Urinary bladder (tissue), 4 donors: ENCODE results near the gene PTGDR. TPM values are rescaled to one million over a fixed set of nuclear protein-coding genes. Genes with fewer than 3 reads are reported as not detected.

ENCODE experiments used
- DNase-seq: peaks from one replicate; pipeline ENCODE4 v3.0.0-alpha.2; 2015; ENCODE audit errors: extremely low spot score
- H3K27ac ChIP-seq: one replicate; pipeline ENCODE4 v1.5.1; 2013; ENCODE audit warnings: low read depth, mild to moderate bottlenecking, moderate library complexity
- H3K36me3 ChIP-seq: one replicate; pipeline ENCODE4 v1.6.1; 2013; ENCODE audit warnings: mild to moderate bottlenecking, moderate library complexity; ENCODE audit not compliant: insufficient read depth
- H3K4me1 ChIP-seq: one replicate; pipeline ENCODE4 v1.6.1; 2013; ENCODE audit warnings: mild to moderate bottlenecking, moderate library complexity; ENCODE audit not compliant: insufficient read depth
- H3K4me3 ChIP-seq: one replicate; pipeline ENCODE4 v1.5.1; 2013; ENCODE audit warnings: low read depth, low read length
- WGBS: extraction: QIAGEN DNeasy Blood & Tissue Kit; methylation state at CpG from one replicate; pipeline ENCODE4 v1.1.7; 2013; 5-methylcytosine and 5-hydroxymethylcytosine counted together
- polyA plus RNA-seq: library from polyadenylated mRNA; stranded (reverse); fragments of 200-250 nt; gene quantifications from one replicate; pipeline ENCODE4 v1.2.3, GENCODE V29; 2013
- total RNA-seq: library from RNA; depleted of rRNA; stranded (reverse); fragments of >200 nt; gene quantifications from one replicate; pipeline ENCODE4 v1.2.3, GENCODE V29; 2014
- donor health status: healthy with polysubstance abuse.
- donor health status: healthy.

Gene PTGDR
- total and polyA plus RNA-seq, 2 donors = 0.44 to 0.58 TPM

DNA sequence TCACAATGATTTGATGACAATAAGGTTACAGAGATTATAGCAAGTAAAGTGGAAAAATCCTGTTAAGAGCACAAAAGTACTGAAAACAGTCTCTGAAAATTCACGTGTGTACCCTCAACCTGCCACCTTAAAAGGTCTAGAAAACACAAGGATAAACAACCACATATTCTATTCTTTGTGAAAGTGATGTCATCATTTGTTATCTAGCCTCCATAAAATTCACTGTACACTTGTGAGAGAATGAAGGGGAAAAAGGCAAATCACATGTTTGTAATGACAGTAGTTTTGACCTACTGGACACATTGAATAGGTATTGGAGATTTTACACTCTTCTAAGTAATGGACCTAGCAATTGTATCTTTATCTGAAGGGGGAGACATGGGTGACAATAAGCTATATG, 4.0 kb downstream of the PTGDR start:
- Histone ChIP-seq H3K4me1 (no peaks in the 10 kb centered on the region), H3K36me3 (no peaks in the 10 kb centered on the region), H3K4me3 (no peak overlapping the region), H3K27ac (no peak overlapping the region)
- WGBS = 75% methylated on average over 1 of the region's 1 CpG
- DNase-seq = no peak

DNA sequence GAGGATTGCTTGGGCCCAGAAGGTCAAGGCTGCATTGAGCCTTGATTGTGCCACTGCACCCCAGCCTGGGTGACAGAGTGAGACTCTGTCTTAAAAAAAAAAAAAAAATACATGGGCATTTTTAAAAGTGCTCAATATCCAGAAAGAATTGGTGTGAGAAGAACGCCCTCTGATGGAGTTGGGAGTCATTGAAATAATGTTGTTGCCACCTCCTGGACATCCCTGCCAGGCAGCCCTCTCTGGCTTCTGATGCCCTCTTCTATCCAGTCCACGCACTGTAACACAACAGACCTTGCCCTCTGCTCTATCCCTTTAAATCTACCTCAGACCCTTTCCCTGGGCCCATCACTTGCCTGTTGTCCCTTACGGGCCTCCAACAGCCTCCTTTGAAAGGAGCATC, 4.9 kb downstream of the PTGDR start:
- no peak overlapping the region for H3K4me3 ChIP-seq
- WGBS = 81% methylated on average over 3 of the region's 3 CpGs
- H3K4me1 ChIP-seq = no peaks in the 10 kb centered on the region
- H3K36me3 ChIP-seq = no peaks in the 10 kb centered on the region
- no peak overlapping the region for H3K27ac ChIP-seq
- no peak for DNase-seq

DNA sequence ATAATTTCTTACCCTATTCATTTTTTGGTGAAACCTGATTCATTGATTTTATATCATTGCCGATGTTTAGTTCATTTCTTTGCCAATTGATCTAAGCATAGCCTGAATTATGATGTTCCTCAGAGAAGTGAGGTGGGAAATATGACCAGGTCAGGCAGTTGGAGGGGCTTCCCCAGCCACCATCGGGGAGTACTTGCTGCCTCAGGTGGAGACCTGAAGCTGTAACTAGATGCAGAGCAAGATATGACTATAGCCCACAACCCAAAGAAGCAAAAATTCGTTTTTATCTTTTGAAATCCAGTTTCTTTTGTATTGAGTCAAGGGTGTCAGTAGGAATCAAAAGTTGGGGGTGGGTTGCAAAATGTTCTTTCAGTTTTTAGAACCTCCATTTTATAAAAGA, 7.9 kb downstream of the PTGDR start:
- Histone ChIP-seq H3K27ac (no peak overlapping the region), H3K4me3 (no peak overlapping the region), H3K4me1 (no peaks in the 10 kb centered on the region), H3K36me3 (no peaks in the 10 kb centered on the region)
- 65% methylated on average over 3 of the region's 3 CpGs for WGBS
- DNase-seq = no peak

DNA sequence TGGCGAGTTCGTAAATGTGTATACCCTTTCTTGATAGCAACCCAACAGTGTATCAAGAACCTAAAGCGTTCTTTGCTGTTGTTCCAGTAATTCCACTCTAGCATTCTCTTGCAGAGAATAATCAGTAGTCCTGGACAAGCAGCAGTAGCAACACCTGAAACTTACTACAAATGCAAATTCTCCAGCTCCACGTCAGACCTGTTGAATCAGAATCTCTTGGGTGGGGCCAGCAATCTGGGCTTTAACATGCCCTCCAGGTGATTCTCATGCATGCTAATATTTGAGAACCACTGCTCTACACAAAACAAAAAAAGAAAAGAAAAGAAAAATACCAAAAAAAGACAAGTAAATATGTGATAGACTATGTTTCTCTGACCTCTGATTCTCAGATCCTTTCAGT, 10.1 kb downstream of the PTGDR start:
- no peak for DNase-seq
- H3K4me3 ChIP-seq = no peak overlapping the region
- no peaks in the 10 kb centered on the region for H3K36me3 ChIP-seq
- H3K4me1 ChIP-seq = no peaks in the 10 kb centered on the region
- 81% methylated on average over 4 of the region's 4 CpGs for WGBS
- no peak overlapping the region for H3K27ac ChIP-seq

DNA sequence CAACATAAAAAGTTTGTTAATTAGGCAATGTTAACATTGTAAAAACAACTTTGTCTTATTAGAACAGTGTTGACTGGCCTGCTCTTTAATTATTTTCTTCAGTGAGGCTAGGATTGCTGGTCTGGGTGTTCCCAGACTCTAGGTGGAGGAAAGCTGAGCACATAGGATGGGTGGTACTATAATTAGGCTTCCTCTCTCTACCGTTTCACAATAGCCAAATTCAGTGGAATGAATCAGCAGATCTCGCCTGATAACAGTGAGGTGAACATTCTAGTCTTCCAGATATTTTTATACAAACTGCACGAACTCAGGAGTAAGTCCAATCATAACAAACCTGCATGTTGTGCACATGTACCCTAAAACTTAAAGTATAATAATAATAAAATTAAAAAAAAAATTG, 11.9 kb downstream of the PTGDR start:
- no peak for DNase-seq
- 26% methylated on average over 3 of the region's 3 CpGs for WGBS
- Histone ChIP-seq H3K4me3 (no peak overlapping the region), H3K27ac (no peak overlapping the region), H3K4me1 (no peaks in the 10 kb centered on the region), H3K36me3 (no peaks in the 10 kb centered on the region)

DNA sequence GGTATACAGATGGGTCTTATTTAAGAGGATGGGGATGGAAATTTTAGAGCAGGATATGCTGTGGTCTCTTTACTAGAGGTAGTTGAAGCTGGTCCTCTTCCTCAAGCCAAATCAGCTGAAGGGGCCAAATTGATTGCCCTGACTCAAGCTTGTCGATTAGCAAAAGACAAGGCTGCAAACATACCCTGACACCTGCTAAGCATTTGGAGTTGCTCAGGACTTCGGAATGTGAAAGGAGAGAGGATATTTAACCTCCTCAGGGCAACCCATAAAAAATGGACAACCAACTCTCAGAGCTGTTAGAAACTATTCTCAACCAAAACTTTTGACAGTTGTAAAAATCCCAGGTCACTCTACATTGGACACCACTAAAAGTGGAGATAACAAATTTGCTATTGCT, 15.6 kb downstream of the PTGDR start:
- Histone ChIP-seq H3K4me1 (no peaks in the 10 kb centered on the region), H3K4me3 (no peak overlapping the region), H3K27ac (no peak overlapping the region), H3K36me3 (no peaks in the 10 kb centered on the region)
- no peak for DNase-seq
- 71% methylated on average over 2 of the region's 2 CpGs for WGBS

DNA sequence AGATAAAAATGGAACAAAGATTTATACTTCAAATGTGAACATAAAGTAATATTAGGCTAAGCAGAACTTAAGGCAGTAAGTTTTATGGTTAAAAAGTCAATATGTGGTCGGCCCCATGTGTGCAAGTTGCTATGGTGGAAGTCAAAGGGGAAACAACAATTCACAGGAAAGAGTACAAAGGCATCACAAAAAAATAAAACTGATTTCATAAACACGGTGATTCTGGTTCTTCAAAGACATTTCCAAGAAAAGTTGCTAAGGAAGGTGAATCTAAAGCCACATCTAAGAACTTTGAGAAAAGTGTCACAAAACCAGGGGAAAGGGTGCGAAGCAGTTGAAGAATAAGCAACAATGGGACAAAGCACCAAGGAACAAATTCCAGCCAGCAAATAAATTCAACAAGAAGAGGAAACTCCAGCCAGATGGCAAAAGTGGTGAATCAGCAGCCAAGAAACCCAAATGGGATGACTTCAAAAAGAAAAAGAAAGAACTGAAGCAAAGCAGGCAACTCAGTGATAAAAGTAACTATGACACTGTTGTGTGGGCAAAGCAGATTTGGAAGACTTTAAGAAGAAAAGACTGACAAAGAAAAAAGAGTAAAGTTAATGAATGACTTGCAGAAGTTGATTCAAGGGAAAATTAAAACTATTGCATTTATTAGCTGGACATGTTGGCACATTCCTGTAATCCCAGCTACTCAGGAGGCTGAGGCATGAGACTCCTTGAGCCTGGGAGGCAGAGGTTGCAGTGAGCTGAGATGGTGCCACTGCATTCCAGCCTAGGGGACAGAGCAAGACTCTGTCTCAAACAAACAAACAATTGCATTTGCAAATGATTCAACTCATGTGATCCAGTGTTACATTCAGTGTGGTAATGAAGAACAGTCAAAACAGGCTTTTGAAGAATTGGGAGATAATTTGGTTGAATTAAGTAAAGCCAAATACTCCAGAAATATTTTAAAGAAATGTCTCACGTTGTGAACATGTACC, 19.5 kb downstream of the PTGDR start:
- Histone ChIP-seq H3K4me3 (no peak overlapping the region), H3K27ac (no peak overlapping the region), H3K4me1 (no peaks in the 10 kb centered on the region), H3K36me3 (no peaks in the 10 kb centered on the region)
- 79% methylated on average over 4 of the region's 4 CpGs for whole genome bisulfite sequencing
- no peak for DNase-seq

DNA sequence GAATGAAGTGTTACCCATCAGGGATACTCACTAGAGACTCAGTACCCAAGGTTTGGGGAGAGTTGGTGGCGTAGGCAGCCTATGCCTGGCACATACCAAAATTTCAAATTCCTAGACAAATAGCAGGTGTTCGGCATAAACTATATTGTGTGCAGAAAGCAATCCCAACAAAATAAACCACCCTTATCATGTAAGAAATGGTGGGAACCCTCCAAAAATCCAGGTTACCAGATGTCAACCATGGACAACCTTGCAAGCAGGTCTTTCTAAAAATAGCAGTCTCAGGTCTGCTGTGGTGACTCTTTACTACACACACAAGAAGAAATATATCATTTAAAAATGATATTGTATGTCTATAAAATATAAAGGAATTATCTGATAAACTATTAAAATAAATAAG, 28.9 kb downstream of the PTGDR start:
- no peak for DNase-seq
- Histone ChIP-seq H3K4me3 (no peak overlapping the region), H3K27ac (no peak overlapping the region), H3K36me3 (no peaks in the 10 kb centered on the region), H3K4me1 (no peaks in the 10 kb centered on the region)
- 90% methylated on average over 2 of the region's 2 CpGs for WGBS

DNA sequence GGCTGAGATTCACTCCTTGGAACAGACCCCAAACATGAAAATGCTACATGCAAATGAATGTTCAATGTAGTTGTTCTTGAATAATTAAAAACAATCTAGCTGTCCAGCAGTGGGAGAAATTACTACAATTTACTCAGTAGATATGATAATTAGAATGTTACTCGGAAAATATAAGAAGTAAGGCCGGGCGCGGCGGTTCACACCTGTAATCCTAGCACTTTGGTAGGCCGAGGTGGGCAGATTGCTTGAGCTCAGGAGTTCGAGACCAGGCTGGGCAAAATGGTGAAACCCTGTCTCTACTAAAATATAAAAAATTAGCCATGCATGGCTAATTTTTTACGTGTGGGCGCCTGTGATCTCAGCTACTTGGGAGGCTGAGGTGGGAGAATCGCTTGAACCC, 31.3 kb downstream of the PTGDR start:
- H3K36me3 ChIP-seq = no peaks in the 10 kb centered on the region
- no peak for DNase-seq
- no peak overlapping the region for H3K27ac ChIP-seq
- no peak overlapping the region for H3K4me3 ChIP-seq
- H3K4me1 ChIP-seq = no peaks in the 10 kb centered on the region
- WGBS = 93% methylated on average over 10 of the region's 10 CpGs

DNA sequence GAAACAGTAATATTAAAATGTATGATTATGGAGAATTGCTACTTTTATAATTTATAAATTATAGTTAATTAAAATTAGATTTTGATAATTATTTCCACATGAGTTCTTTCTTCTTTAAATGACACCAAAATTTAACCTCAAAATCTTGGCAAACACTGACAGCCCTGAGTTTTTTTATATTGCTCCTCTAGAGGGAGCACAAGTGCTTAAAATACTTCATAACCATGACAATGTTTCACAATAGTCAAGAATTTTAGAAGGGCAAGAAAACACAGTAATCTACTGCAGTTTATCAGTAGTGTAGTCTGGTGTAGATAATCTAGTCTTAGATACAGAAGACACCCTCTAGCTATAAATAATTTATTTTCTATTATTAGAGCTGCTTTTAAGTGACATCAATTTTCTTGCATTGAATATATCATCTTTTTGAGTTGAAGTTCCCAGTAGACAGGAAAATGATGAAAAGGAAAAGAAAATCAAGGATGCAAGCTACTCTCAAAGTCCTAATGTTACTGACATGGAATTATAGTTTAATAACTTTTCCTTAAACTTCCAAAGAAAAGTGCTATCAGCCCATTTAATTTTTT, 32.3 kb downstream of the PTGDR start:
- Histone ChIP-seq H3K27ac (no peak overlapping the region), H3K36me3 (no peaks in the 10 kb centered on the region), H3K4me3 (no peak overlapping the region), H3K4me1 (no peaks in the 10 kb centered on the region)
- no peak for DNase-seq

DNA sequence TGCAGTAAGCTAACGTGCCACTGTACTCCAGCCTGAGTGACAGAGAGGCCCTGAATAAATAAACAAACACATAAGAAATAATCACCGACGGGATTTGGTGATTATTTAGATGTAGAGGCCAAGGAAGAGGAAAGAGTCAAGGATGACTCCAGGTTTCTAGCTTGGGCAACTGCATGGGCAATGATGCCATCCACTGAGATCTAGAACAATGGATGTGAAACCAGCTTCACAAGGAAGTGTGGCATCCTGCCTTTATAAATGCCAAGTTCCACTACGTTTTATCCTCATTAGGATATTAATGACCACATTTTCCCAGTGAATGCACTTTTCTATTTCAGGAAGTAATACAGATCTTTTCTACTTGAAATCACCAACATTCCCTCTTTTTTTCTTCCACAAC, 35.7 kb downstream of the PTGDR start:
- no peaks in the 10 kb centered on the region for H3K4me1 ChIP-seq
- 75% methylated on average over 4 of the region's 4 CpGs for WGBS
- no peak for DNase-seq
- H3K4me3 ChIP-seq = no peak overlapping the region
- H3K27ac ChIP-seq = no peak overlapping the region
- H3K36me3 ChIP-seq = no peaks in the 10 kb centered on the region

DNA sequence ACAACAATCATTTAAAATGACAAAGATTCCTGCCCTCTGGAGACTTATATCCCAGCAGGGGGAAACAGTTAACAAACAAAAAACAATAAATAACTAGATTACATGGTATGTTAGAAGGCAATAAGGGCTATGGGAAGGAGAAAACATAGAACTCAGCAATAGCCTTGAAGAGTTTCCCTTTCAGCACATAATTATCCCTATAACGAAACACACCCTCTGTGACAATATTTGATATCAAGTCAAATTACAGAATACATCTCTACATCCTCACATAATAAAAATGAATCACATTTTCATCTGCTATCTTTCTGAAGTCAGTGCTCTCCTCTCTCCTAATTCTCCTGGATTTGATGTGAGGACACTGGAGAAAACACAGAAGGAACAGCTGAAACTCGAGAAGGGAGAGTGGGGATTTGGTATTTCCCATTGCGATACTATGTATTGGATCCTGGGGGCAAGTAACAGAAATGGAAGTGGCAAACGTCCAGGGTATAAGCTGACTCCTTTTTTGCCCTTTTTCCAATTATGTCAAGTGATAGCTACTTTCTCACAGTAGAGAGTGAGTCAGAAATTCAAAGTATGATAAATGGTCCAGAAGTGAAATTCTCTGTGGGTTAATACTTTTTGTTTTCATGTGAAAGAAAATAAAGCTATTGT, 36.9 kb downstream of the PTGDR start:
- 70% methylated on average over 4 of the region's 4 CpGs for WGBS
- H3K27ac ChIP-seq = no peak overlapping the region
- no peaks in the 10 kb centered on the region for H3K36me3 ChIP-seq
- DNase-seq = no peak
- no peaks in the 10 kb centered on the region for H3K4me1 ChIP-seq
- H3K4me3 ChIP-seq = no peak overlapping the region

DNA sequence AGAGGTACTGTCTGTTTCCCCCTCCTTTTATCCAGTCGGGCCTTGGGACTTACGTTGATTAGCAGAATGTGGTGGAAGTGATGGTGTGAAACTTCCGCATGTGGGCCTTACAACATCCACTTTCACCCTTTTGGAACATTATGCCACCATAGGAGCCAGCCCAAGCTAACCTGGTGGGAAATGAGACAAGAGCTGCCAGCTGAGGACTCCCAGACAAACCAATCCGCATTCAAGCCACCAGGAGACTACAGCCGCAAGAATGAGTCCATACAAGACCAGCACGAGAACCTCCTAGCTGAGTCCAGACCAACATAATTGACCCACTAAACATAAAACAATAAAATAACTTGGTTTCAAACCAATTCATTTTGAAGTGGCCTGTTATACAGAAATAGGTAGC, 37.5 kb downstream of the PTGDR start:
- 94% methylated on average over 6 of the region's 6 CpGs for WGBS
- no peak for DNase-seq
- Histone ChIP-seq H3K36me3 (no peaks in the 10 kb centered on the region), H3K27ac (no peak overlapping the region), H3K4me3 (no peak overlapping the region), H3K4me1 (no peaks in the 10 kb centered on the region)

DNA sequence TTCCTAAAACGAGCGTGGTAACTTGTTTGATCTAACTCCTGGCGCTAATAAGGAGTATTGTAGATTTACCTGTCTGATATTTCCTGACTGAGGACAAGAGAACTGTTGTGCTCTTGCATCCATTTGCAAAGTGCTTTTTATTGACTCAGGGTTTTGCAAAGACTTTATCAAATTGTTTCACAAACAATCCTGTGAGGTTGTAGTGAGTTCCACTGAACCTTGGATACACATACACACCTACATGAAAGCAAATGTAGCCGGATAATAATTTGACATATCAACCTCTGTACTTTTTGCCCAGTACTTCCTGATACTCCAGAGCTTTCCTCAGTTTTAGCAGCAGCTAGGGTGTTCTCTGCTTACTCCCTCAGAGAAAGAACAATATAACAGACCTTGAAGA, 39.9 kb downstream of the PTGDR start:
- WGBS = 84% methylated on average over 4 of the region's 4 CpGs
- no peak overlapping the region for H3K27ac ChIP-seq
- no peak overlapping the region for H3K4me3 ChIP-seq
- H3K4me1 ChIP-seq = no peaks in the 10 kb centered on the region
- DNase-seq = no peak
- no peaks in the 10 kb centered on the region for H3K36me3 ChIP-seq
